Keratinocyte (primary cell): Measurements from ENCODE around the gene RPRD1B. TPM values are rescaled to one million over a fixed set of nuclear protein-coding genes. Genes with fewer than 3 reads are reported as not detected.

Experiments
- DNase-seq: peaks from one replicate; pipeline ENCODE4 v3.0.0-alpha.2; 2011; ENCODE audit warnings: low read depth, missing footprints, low spot score
- FAIRE-seq: peaks from 2 replicates; lab custom pipeline; 2011; peaks lifted over from hg19 to GRCh38; lab: Jason Lieb, UNC
- H2AFZ ChIP-seq: 2 replicates; pipeline ENCODE4 v1.6.0; 2012; ENCODE audit warnings: low read length, control low read depth, inconsistent platforms; ENCODE audit not compliant: control insufficient read depth
- H3K27ac ChIP-seq: 2 replicates; pipeline ENCODE4 v1.5.1; 2011; ENCODE audit warnings: low read length; ENCODE audit not compliant: control insufficient read depth, insufficient read depth
- H3K27me3 ChIP-seq: 3 replicates; pipeline ENCODE4 v1.6.0; 2011; ENCODE audit warnings: low read length; ENCODE audit not compliant: control insufficient read depth, insufficient read depth; ENCODE audit errors: extremely low read depth
- H3K36me3 ChIP-seq, 2 experiments: 2 replicates in 1 of 2; 3 replicates in 1 of 2; pipeline ENCODE4 v1.5.1; 2011; ENCODE audit warnings: low read length in 2 of 2, mild to moderate bottlenecking in 1 of 2; ENCODE audit not compliant: control insufficient read depth in 2 of 2, insufficient read depth in 2 of 2; ENCODE audit errors: extremely low read depth in 1 of 2
- H3K4me1 ChIP-seq: 3 replicates; pipeline ENCODE4 v1.5.1; 2011; ENCODE audit warnings: low read length; ENCODE audit not compliant: control insufficient read depth, insufficient read depth; ENCODE audit errors: extremely low read depth
- H3K4me2 ChIP-seq: 3 replicates; pipeline ENCODE4 v1.6.0; 2011; ENCODE audit warnings: low read depth, low read length; ENCODE audit not compliant: control insufficient read depth, insufficient read depth; ENCODE audit errors: extremely low read depth
- H3K4me3 ChIP-seq, 3 experiments: fragments of 200-600 bp in 1 of 3; sonication (generic) in 1 of 3; 2 replicates in 2 of 3; 3 replicates in 1 of 3; pipeline ENCODE4 v1.5.1; 2011 to 2016; ENCODE audit warnings: low read length in 3 of 3, mild to moderate bottlenecking in 3 of 3, control low read depth in 2 of 3, inconsistent platforms in 1 of 3, low read depth in 1 of 3, mixed read lengths in 1 of 3, mixed run types in 1 of 3, moderate library complexity in 1 of 3; ENCODE audit not compliant: control insufficient read depth in 2 of 3, insufficient read depth in 2 of 3; ENCODE audit errors: extremely low read depth in 1 of 3
- H3K79me2 ChIP-seq: 2 replicates; pipeline ENCODE4 v1.6.0; 2012; ENCODE audit warnings: low read length; ENCODE audit not compliant: control insufficient read depth, insufficient read depth
- H3K9ac ChIP-seq: 3 replicates; pipeline ENCODE4 v1.6.0; 2011; ENCODE audit warnings: low read length; ENCODE audit not compliant: control insufficient read depth, insufficient read depth; ENCODE audit errors: extremely low read depth
- H3K9me1 ChIP-seq: 3 replicates; pipeline ENCODE4 v1.6.0; 2011; ENCODE audit warnings: low read length; ENCODE audit not compliant: control insufficient read depth, insufficient read depth; ENCODE audit errors: extremely low read depth
- H3K9me3 ChIP-seq: 2 replicates; pipeline ENCODE4 v1.5.1; 2012; ENCODE audit warnings: low read depth, low read length; ENCODE audit not compliant: control insufficient read depth
- H4K20me1 ChIP-seq: 3 replicates; pipeline ENCODE4 v1.6.0; 2011; ENCODE audit warnings: low read length; ENCODE audit not compliant: control insufficient read depth, insufficient read depth; ENCODE audit errors: extremely low read depth
- EZH2 ChIP-seq: IDR thresholded peaks from one replicate; pipeline ENCODE4 v1.6.1; 2012; ENCODE audit warnings: inconsistent platforms, mild to moderate bottlenecking, low read length, moderate library complexity
- dilution Hi-C: fragments of 300-500 bp; cut with MboI; formaldehyde crosslinking; loops from one replicate; pipeline ENCODE4 v1.7.0; 2020; ENCODE audit warnings: low sequenced_read_pairs; ENCODE audit not compliant: extremely low pct_ligation_motif_present
- polyA plus RNA-seq, 5 experiments: library from polyadenylated mRNA; depleted of rRNA in 3 of 5; stranded (reverse) in 3 of 5; stranded (forward) in 1 of 5; unstranded in 1 of 5; fragments of >200 nt; gene quantifications; 1 replicate in 1 of 5; 2 replicates in 3 of 5; 3 replicates in 1 of 5; pipeline versions ENCODE4 v1.2.1 to v1.2.3, GENCODE V29; 2011 to 2012; ENCODE audit warnings: missing spikeins in 2 of 5, low read depth in 1 of 5, low replicate concordance in 1 of 5
- TF ChIP-seq, protein P1 (sequence below), 3 experiments: IDR thresholded peaks in 1 of 3; conservative IDR thresholded peaks in 1 of 3; optimal IDR thresholded peaks in 1 of 3; 2 replicates in 2 of 3; 3 replicates in 1 of 3; pipeline versions ENCODE3 to v1.5.1; 2011; ENCODE audit warnings: low read length in 3 of 3, mild to moderate bottlenecking in 3 of 3, moderate library complexity in 2 of 3, control low read depth in 1 of 3, inconsistent platforms in 1 of 3; ENCODE audit not compliant: insufficient read depth in 2 of 3; ENCODE audit errors: extremely low read depth in 1 of 3

Gene RPRD1B
- polyA plus RNA-seq, 1 donor (not counting 4 experiments of a cell fraction or from before 2014, with no cell fraction given), result 19.9 TPM

GRCh38 chr20:38034108-38034649, 633 bp downstream of the RPRD1B start:
- Histone ChIP-seq H3K9me1 (no peaks in the 10 kb centered on the region), H3K27ac (peak overlapping the region; percentile 93), H4K20me1 (no peaks in the 10 kb centered on the region), H3K9ac (peak overlapping the region; percentile 98), H3K9me3 (no peaks in the 10 kb centered on the region), H3K27me3 (no peaks in the 10 kb centered on the region), H3K4me2 (peak overlapping the region; percentile 91), H3K36me3 (peaks cover 5 to 8% of the 10 kb centered on the region in 2 experiments), H2AFZ (peak overlapping the region; percentile 91), H3K79me2 (peaks cover 89% of the 10 kb centered on the region), H3K4me3 (peak overlapping the region; percentile 93 to 97 (median 95)), H3K4me1 (peaks cover 17% of the 10 kb centered on the region)
- TF ChIP-seq, protein P1, sequence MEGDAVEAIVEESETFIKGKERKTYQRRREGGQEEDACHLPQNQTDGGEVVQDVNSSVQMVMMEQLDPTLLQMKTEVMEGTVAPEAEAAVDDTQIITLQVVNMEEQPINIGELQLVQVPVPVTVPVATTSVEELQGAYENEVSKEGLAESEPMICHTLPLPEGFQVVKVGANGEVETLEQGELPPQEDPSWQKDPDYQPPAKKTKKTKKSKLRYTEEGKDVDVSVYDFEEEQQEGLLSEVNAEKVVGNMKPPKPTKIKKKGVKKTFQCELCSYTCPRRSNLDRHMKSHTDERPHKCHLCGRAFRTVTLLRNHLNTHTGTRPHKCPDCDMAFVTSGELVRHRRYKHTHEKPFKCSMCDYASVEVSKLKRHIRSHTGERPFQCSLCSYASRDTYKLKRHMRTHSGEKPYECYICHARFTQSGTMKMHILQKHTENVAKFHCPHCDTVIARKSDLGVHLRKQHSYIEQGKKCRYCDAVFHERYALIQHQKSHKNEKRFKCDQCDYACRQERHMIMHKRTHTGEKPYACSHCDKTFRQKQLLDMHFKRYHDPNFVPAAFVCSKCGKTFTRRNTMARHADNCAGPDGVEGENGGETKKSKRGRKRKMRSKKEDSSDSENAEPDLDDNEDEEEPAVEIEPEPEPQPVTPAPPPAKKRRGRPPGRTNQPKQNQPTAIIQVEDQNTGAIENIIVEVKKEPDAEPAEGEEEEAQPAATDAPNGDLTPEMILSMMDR (optimal IDR thresholded peaks at IDR 0.05 in 1 of 3, IDR thresholded peaks at IDR 0.05 in 1 of 3, conservative IDR thresholded peaks at IDR 0.05 in 1 of 3; ENCODE audit: extremely low read depth in 1 of 3, insufficient read depth in 2 of 3, low read length in 3 of 3), result no peak
- TF ChIP-seq EZH2, result no peak
- dilution Hi-C loops, result no loop called here
- DNase-seq (no peak), FAIRE-seq (no peak)

- peak overlapping the region; percentile 93 for H3K27ac ChIP-seq
- no peak for FAIRE-seq
- dilution Hi-C loops, result no loop called here
These were observed 1.4 kb downstream of the RPRD1B start for GRCh38 chr20:38034961-38035360.

More at GRCh38 chr20:38034961-38035360, 1.4 kb downstream of the RPRD1B start:
- no peaks in the 10 kb centered on the region for H4K20me1 ChIP-seq
- H3K79me2 ChIP-seq, result peaks cover 87% of the 10 kb centered on the region
- TF ChIP-seq, protein P1 (optimal IDR thresholded peaks at IDR 0.05 in 1 of 3, IDR thresholded peaks at IDR 0.05 in 1 of 3, conservative IDR thresholded peaks at IDR 0.05 in 1 of 3; ENCODE audit: extremely low read depth in 1 of 3, insufficient read depth in 2 of 3, low read length in 3 of 3), result no peak
- no peak for TF ChIP-seq EZH2
- H3K4me2 ChIP-seq, result peak overlapping the region; percentile 91
- H3K9me1 ChIP-seq, result no peaks in the 10 kb centered on the region
- peaks cover 17% of the 10 kb centered on the region for H3K4me1 ChIP-seq
- H3K36me3 ChIP-seq, result peaks cover 8% of the 10 kb centered on the region in 2 experiments
- H3K9ac ChIP-seq, result no peak overlapping the region
- peak overlapping the region; percentile 93 to 97 (median 95) for H3K4me3 ChIP-seq
- DNase-seq, result no peak
- H3K27me3 ChIP-seq, result no peaks in the 10 kb centered on the region
- no peak overlapping the region for H2AFZ ChIP-seq
- no peaks in the 10 kb centered on the region for H3K9me3 ChIP-seq
